GM12872 (cell line): Measurements from ENCODE around the gene PRSS36.

Experiments used
- CTCF ChIP-seq: IDR thresholded peaks from 3 replicates; pipeline ENCODE4 v1.5.1; 2011; ENCODE audit warnings: low read depth, mild to moderate bottlenecking, low read length, moderate library complexity; ENCODE audit not compliant: insufficient read depth

PRSS36 gene

GRCh38 chr16:31129568-31130335 is 20.1 kb downstream of the PRSS36 start:
- no peak for TF ChIP-seq CTCF

- TF ChIP-seq CTCF = no peak
Measured at GRCh38 chr16:31128711-31129567, 20.9 kb downstream of the PRSS36 start.

GRCh38 chr16:31127182-31127581 is 22.7 kb downstream of the PRSS36 start:
- no peak for TF ChIP-seq CTCF

- TF ChIP-seq CTCF = no peak
Measured at GRCh38 chr16:31125844-31126243, 24.0 kb downstream of the PRSS36 start.

GRCh38 chr16:31120129-31120528 is 29.7 kb downstream of the PRSS36 start:
- TF ChIP-seq CTCF = no peak

GRCh38 chr16:31118223-31119155 is 31.4 kb downstream of the PRSS36 start:
- no peak for TF ChIP-seq CTCF
